Kidney epithelial cell (primary cell): ENCODE data around the gene EVX2. TPM values are rescaled to one million over a fixed set of nuclear protein-coding genes. Genes with fewer than 3 reads are reported as not detected.

Experiments used
- DNase-seq: peaks from one replicate; pipeline ENCODE4 v3.0.0-alpha.2; 2010; ENCODE audit warnings: low read depth
- H3K27me3 ChIP-seq: 2 replicates; pipeline ENCODE4 v1.6.0; 2011; ENCODE audit warnings: low read length; ENCODE audit not compliant: control insufficient read depth, insufficient read depth
- H3K36me3 ChIP-seq: 2 replicates; pipeline ENCODE4 v1.5.1; 2011; ENCODE audit warnings: low read length; ENCODE audit not compliant: control insufficient read depth, insufficient read depth
- H3K4me3 ChIP-seq: 2 replicates; pipeline ENCODE4 v1.5.1; 2011; ENCODE audit warnings: low read depth, mild to moderate bottlenecking, control low read depth, low read length
- total RNA-seq: library from RNA; depleted of rRNA; stranded (reverse); fragments of >200 nt; gene quantifications from 2 replicates; pipeline ENCODE4 v1.2.3, GENCODE V29; 2015
- TF ChIP-seq, protein P1 (sequence below): IDR thresholded peaks from 2 replicates; pipeline ENCODE4 v1.5.1; 2011; ENCODE audit warnings: mild to moderate bottlenecking, moderate library complexity, low read length, control low read depth, inconsistent platforms; ENCODE audit not compliant: insufficient read depth, poor library complexity, severe bottlenecking

Gene EVX2
- total RNA-seq, 1 donor from 2014 or later, result not detected

DNA sequence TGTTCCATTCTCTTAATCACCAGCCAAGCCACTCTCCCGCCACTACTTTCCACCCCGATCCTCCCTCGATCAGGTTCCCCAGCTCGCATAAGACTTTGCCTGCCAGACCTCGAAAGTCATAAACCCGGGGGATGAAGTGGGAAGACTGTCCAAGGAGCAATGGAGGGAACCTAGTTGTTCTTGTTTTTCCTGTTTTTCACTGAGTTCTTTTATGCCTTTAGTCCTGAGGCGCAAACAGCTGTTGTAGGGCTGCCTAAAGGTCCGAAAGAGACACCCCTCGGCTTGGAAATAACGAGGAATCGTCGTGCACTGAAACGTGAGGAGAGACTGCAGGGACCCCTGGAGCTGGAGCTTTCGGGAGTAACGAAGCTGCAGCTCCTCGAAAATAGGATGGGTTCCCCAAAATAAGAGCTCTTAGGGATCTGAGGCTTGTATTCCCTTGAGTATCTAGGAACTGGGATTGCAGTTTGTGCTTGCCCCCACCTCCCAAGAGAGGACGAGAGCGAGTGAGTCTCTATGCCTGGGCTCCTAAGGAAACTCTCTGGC lies 14.1 kb upstream of the EVX2 start:
- peaks cover 82% of the 10 kb centered on the region for H3K27me3 ChIP-seq

DNA sequence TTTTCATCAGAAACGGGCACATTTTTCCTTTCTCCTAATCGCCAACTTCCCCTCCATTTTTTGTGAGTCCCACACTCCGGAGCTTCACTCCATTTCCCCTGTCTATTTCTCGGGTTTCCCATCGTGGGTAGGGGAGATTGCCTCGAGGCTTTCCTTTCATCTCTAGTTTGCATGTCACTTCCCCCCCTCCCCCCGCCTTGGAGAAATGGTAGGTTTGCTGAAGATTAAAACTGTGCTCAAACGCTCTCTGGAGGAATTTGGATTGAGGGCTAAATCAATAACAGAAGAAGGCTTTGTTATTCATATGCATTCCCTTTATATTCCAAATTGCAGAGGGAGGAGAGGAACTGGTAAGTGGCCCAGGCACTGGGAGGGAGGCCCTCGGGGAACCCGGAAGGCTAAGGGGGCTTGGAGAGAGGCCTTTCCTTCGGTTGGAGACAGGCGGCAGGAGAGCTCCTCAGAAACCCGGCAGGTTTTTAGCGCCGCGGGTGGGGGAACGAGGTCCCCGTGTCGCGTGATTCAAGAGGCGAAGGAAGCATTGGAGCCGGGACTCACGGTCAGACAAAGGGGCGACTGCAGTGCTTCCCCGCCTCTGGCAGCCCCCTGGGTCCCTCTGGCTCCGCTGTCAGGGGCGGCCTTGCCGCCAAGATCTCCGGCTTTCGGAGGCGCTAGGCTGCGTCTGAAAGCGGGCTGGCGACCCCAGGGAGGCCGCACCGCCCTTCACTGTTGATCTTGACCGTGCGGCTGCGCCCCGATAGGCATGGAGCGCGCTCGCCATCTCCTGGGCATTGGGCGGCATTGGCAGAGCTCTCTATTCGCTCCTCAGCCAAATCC lies 13.4 kb upstream of the EVX2 start:
- Histone ChIP-seq H3K36me3 (no peaks in the 10 kb centered on the region), H3K4me3 (peak overlapping the region; percentile 33), H3K27me3 (peaks cover 89% of the 10 kb centered on the region)
- TF ChIP-seq, protein P1, sequence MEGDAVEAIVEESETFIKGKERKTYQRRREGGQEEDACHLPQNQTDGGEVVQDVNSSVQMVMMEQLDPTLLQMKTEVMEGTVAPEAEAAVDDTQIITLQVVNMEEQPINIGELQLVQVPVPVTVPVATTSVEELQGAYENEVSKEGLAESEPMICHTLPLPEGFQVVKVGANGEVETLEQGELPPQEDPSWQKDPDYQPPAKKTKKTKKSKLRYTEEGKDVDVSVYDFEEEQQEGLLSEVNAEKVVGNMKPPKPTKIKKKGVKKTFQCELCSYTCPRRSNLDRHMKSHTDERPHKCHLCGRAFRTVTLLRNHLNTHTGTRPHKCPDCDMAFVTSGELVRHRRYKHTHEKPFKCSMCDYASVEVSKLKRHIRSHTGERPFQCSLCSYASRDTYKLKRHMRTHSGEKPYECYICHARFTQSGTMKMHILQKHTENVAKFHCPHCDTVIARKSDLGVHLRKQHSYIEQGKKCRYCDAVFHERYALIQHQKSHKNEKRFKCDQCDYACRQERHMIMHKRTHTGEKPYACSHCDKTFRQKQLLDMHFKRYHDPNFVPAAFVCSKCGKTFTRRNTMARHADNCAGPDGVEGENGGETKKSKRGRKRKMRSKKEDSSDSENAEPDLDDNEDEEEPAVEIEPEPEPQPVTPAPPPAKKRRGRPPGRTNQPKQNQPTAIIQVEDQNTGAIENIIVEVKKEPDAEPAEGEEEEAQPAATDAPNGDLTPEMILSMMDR, result peak; percentile 92
- no peak for DNase-seq

More for the DNA sequence above, 14.1 kb upstream of the EVX2 start:
- DNase-seq, result no peak
- Histone ChIP-seq H3K4me3 (no peak overlapping the region), H3K36me3 (no peaks in the 10 kb centered on the region)
- TF ChIP-seq, protein P1, result no peak

DNA sequence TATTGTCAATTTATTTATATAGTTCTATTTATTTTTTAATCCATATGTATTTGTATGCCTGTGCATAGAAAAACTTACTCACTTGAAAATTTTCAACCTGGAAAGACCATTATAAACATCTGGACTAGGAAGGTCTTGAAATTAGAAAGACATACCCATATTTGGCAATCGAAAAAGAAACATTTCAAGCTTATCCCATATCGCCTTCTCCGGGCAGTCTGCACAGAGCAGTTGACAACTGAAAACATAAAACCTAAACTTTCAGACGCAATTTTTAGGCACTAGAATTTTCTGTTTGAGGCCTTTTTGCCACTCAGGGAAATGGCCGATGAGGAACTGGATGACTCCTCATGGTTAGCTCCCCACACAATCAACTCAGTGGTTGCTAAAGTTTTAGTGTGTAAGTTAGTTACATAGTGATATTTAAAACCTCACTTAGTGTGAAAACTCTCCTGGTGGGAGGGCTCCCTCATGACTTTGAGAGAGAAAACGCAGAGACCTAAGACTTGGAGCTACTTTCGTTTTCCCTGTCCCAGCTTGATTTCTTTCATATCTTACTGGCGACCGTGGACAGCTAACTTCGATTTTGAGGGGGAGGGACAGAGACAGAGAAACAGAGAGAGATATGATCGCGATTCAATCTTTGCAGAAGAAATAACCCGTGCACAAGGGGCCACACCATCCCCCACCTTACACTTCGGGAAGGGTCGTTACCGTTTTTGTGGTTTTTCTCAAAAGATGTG lies 12.7 kb upstream of the EVX2 start:
- no peak for DNase-seq
- TF ChIP-seq, protein P1, result no peak
- H3K4me3 ChIP-seq, result no peak overlapping the region
- H3K27me3 ChIP-seq, result peaks cover 91% of the 10 kb centered on the region
- no peaks in the 10 kb centered on the region for H3K36me3 ChIP-seq

DNA sequence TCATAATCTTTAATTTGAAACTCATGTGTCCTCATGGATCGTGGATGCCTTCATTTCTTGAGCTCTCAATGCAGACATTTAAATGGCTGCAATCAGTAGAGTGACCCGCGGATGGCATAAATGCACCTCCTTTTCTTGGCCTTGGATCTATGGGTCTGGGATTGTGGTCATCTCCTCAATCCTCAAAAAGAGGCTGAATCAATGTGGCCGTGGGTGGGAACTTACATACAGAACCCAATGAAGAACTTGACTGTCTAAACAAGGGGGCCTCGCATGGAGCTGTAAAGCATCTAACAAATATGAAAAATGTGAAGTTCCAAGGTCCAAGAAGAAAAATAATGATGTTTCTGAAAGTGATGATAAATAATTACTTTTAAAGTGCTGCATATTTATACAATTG lies 11.7 kb upstream of the EVX2 start:
- TF ChIP-seq, protein P1, result no peak
- peaks cover 91% of the 10 kb centered on the region for H3K27me3 ChIP-seq
- no peak overlapping the region for H3K4me3 ChIP-seq
- H3K36me3 ChIP-seq, result no peaks in the 10 kb centered on the region
- no peak for DNase-seq

DNA sequence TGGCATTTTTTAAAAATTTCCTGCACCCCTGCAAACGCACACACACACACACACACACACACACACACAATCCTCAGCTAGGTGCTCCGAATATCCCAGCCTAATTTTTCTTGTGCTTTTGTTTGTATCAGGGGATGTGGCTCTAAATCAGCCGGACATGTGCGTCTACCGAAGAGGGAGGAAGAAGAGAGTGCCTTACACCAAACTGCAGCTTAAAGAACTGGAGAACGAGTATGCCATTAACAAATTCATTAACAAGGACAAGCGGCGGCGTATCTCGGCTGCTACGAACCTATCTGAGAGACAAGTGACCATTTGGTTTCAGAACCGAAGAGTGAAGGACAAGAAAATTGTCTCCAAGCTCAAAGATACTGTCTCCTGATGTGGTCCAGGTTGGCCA lies 10.6 kb upstream of the EVX2 start:
- Histone ChIP-seq H3K36me3 (no peaks in the 10 kb centered on the region), H3K27me3 (peaks cover 90% of the 10 kb centered on the region), H3K4me3 (no peak overlapping the region)
- no peak for DNase-seq
- TF ChIP-seq, protein P1, result no peak
